DMS53 treated with DMSO at 0.1 percent for 48 hours (cell line): ENCODE data around the gene MSL3B.
A peak's percentile ranks its signal among the peaks of the same experiment; 100 is the strongest.
"Not testable (repeated sequence)": the region's sequence is repeated elsewhere in the genome, so short reads cannot be mapped to it uniquely, and the experiment has no call there.

Experiments
- DNase-seq: peaks from one replicate; lab custom pipeline; 2025; ENCODE audit not compliant: unreplicated experiment; lab: John Stamatoyannopoulos, UW

MSL3B gene

GRCh38 chr2:233867993-233868532 lies at the start of gene MSL3B:
MSL3B (minus strand) TSS chr2:233868386.
- peak; percentile 58 for DNase-seq

GRCh38 chr2:233917116-233917515 lies 48.9 kb upstream of the MSL3B start, which contains the start of gene TRPM8:
TRPM8 (plus strand) TSS chr2:233917373; CDS start chr2:233926538, 9,165 bp downstream.
- no peak for DNase-seq

GRCh38 chr2:233915128-233915527 lies 46.9 kb upstream of the MSL3B start:
- DNase-seq, result peak; percentile 20

GRCh38 chr2:233912691-233913423 lies 44.7 kb upstream of the MSL3B start:
- no peak for DNase-seq

- no peak for DNase-seq
Observed at GRCh38 chr2:233907627-233908026, 39.4 kb upstream of the MSL3B start.

- no peak for DNase-seq
Observed at GRCh38 chr2:233905945-233906344, 37.8 kb upstream of the MSL3B start.

GRCh38 chr2:233901884-233902283 lies 33.7 kb upstream of the MSL3B start:
- no peak for DNase-seq

DNA sequence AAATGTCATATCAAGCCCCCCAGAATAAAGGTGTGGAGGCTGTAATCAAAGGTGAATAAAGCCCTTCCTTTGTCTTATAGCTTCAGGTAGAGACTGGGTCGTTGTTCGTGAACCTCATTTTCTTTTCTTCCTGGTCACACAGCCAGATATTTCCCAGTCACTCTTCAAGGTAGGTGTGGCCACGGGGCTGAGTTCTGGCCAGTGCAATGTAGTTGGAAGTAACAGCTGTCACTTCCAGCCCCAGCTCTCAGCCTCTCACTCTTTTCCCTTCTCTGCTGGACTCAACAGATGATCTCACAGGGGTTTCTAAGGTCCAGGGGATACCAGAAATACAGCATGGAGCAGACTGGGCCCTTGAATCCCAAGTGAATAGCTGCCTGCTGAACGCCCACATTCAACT lies 33.2 kb upstream of the MSL3B start:
- DNase-seq, result no peak

- DNase-seq, result not testable (repeated sequence)
Observed at GRCh38 chr2:233896253-233896652, 28.1 kb upstream of the MSL3B start.

- DNase-seq, result peak; percentile 4
Observed at GRCh38 chr2:233892793-233893192, 24.6 kb upstream of the MSL3B start.

- DNase-seq, result no peak
Observed at GRCh38 chr2:233882353-233882752, 14.2 kb upstream of the MSL3B start.

- DNase-seq, result not testable (repeated sequence)
Observed at GRCh38 chr2:233872125-233872524, 3.9 kb upstream of the MSL3B start.

DNA sequence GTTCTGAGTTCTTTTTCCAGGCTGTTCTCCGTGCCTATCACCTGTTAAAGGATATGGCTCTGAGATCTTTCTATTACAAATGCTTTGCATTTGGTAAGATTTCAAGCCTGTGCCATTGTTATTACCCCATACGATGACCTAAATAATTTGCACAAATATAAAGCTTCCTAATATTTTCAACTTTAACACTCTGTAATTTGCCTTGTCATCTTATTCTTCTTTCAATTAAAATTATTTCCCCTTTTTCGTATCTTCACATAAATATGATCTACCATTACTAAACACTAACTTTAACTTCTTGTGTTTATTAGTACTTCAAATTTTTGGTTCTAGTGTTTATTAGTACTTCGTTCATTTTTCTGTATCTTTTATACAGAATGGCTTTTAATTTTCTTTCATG lies 3.2 kb upstream of the MSL3B start:
- DNase-seq, result no peak

- no peak for DNase-seq
Observed at GRCh38 chr2:233866479-233866878, 1.7 kb downstream of the MSL3B start.

DNA sequence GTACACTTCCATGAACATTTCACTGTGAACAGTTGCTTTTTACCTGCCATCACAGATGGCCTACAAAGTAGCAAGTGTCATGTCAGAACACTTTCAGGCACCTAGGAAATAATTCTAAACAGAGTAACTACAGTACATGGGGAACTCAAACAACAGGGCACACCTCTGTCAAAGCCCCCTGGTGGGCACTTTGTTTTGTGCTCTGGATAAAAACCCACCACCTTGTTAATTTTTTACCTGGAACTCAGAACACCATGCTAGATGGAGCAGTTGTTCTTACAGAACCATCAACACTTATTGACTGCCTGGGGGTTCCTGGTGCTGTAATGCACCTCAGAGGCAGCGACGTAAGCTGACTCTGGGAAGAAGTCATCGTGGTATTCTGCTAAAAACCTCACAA lies 2.3 kb downstream of the MSL3B start:
- DNase-seq, result no peak

DNA sequence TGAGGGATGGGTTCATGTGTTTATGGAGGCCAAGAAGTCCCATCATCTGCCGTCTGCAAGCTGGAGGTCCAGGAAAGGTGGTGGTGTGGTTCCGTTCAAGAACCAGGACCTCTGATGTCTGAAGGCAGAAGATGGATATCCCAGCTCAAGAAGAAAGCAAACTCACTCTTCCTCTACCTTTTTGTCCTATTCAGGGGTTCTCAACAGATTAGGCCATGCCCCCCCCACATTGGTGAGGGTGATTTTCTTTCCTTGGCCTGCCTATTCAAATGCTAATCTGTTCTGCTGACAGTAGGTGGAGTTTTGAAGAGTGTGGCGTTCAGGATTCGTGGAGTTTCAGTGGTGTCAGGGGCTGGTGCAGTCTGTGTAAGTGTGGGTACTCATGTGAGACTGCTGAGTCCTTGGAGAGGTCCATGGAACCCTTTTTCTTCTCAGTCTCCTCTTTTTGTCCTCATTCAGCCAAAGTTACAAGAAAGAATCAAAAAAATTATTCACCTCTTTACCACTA lies 5.9 kb downstream of the MSL3B start:
- no peak for DNase-seq

DNA sequence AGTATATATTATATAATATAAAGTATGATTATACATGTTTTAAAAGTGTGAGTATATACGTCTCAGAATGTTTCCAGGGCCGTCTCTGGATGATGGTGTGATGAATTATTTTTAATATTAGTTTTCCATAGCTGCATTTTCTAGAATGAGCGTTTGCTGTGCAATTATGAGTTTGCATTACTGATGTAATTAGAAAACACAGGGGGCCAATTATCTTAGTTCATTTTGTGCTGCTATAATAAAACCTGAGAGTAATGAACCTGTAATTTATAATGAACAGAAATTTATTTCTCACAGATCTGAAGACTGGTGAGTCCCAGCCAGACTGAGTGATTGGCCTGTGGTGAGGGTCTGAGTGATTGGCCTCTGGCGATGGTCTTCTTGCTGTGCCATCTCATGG lies 9.9 kb downstream of the MSL3B start:
- DNase-seq, result no peak

DNA sequence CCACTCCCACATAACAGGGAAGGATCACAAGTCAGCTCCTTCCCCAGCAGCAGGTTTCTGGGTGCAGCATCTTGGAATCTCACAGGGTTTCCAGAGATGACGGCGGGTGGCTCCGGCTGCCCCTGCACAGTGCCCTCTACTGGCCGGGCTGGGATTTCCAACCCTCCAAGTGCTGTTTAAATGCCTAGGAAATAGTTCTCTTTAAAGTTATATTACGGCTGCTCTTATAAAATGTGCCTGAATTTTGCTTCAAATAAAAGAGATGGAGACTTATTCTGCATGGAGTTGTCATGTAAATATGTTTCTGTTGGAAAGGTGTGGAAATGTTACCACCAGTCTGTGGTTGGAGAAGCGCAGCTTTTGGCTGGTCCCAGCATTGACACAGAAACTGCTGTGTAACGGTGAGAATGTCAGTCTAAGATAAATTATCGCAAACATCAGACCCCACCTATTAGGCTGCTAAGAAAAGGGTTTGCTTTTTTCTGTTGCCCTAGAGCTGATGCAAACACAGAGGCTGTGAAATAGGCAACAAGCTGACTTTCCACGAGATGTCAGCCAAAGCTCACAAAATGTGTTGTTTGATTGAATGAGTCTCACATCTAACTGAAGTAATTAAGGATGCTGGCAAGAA lies 10.6 kb downstream of the MSL3B start:
- DNase-seq, result peak; percentile 3

DNA sequence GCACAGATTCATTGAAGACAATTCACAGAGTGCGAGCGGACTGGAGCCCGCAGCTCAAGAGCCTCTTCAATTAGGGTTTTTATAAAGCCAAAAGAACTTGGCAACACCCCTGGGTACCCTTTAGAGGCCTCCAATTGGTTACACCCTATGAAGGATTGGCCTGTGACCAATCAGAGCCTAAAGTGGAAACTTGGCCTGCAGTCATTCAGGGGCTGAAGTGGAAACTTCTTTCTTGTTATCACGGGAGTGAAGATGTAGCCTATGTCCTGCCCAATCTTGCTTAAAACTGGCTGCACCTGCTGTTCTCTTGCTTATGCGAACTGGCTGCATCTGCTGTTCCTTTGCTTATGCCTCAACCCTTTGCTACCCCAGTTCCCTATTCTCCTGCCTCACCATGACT lies 12.0 kb downstream of the MSL3B start:
- DNase-seq, result no peak

GRCh38 chr2:233855345-233855744 lies 12.8 kb downstream of the MSL3B start:
- DNase-seq, result no peak

DNA sequence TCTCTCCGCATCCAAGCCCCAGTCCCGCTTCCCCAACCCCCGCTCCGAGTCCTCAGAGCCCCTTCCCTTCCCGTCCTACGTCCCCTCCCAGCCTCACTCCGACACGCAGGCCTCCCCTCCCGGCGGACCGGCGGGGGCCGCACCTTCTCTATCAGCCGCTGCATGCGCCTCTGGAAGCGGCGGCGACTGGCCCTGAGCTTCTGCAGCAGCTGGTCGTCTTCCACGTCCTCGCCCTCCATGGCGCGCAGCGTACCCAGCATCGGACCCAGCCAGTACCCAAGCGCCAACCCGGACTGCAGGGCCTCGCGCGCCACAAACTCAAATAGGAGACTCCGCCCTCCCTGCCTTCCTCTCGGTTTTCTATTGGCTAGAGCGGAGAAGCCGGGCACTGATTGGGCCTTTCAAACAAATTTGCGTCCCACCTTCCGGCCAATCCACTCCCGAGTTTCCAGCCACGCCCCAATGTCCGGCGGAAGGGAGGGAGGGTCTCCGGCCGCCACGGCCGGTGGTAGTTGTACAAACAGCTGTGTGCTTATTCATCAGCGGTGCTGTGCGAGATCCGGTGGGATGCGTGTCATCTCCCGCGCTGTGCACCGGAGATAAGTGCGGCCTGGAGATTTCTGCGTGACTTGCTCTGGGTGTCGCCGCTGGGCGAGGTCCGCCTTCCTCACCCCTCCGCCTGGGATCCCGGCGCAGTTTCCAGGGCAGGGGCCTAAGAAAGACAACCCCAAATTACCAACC lies 13.8 kb downstream of the MSL3B start, which contains the start of gene HJURP:
Gene HJURP, minus strand, starts transcription at position 295 of the 741 bp plus-strand sequence. Its CDS starts 35 bp downstream, at position 260.
- DNase-seq, result peak; percentile 85
